ENCODE measurements around the gene ERF.
"Not testable (repeated sequence)": the region's sequence is repeated elsewhere in the genome, so short reads cannot be mapped to it uniquely, and the experiment has no call there.

DNA sequence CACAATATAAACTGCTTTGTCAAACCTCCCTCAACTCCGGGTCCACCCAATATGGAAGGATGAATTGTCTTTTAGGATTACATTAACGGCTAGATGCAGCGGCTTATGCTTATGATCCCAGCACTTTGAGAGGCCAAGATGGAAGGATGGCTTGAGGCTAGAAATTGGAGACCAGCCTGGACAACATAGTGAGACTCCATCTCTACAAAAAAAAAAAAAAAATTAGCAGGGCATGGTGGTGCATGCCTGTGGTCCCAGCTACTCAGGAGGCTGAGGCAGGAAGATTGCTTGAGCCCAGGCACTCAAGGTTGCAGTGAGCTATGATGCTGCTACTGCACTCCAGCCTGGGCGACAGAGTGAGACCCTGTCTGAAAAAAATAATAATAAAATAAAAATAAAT, 11.2 kb upstream of the ERF start:
- TF ChIP-seq POLR2A (IDR thresholded peaks at IDR 0.05; ENCODE audit: low read depth, low read length); TAF1 (IDR thresholded peaks at IDR 0.05; ENCODE audit: low read depth, low read length); POLR2AphosphoS5 (IDR thresholded peaks at IDR 0.05; ENCODE audit: low read depth, low read length); SPI1 (IDR thresholded peaks at IDR 0.05; ENCODE audit: low read depth, low read length); POU2F2 (IDR thresholded peaks at IDR 0.05; ENCODE audit: low read depth, low read length); PAX5 (IDR thresholded peaks at IDR 0.05; ENCODE audit: insufficient read depth, low read length, severe bottlenecking): not testable (repeated sequence)
